Subcutaneous abdominal adipose tissue (tissue), 5 donors: Measurements from ENCODE around the gene SLC29A4.
"Not testable (repeated sequence)": the region's sequence is repeated elsewhere in the genome, so short reads cannot be mapped to it uniquely, and the experiment has no call there.

Experiments
- H3K27ac ChIP-seq: one replicate; pipeline ENCODE4 v1.7.0; 2013; ENCODE audit warnings: low read depth, mild to moderate bottlenecking, inconsistent platforms, low read length, moderate library complexity
- H3K27me3 ChIP-seq, 5 donors: one replicate each; pipeline ENCODE4 v1.7.0; 2013; ENCODE audit warnings: low read length in 5 of 5, inconsistent platforms in 1 of 5; ENCODE audit not compliant: control insufficient read depth in 5 of 5, insufficient read depth in 4 of 5
- H3K36me3 ChIP-seq, 5 donors: one replicate each; pipeline ENCODE4 v1.7.0; 2013; ENCODE audit warnings: low read length in 5 of 5; ENCODE audit not compliant: control insufficient read depth in 5 of 5, insufficient read depth in 5 of 5
- H3K4me1 ChIP-seq, 5 donors: one replicate each; pipeline ENCODE4 v1.7.0; 2013; ENCODE audit warnings: low read length in 5 of 5, mild to moderate bottlenecking in 3 of 5, moderate library complexity in 1 of 5; ENCODE audit not compliant: control insufficient read depth in 5 of 5, insufficient read depth in 5 of 5
- H3K4me3 ChIP-seq, 5 donors: one replicate each; pipeline ENCODE4 v1.7.0; 2013; ENCODE audit warnings: low read length in 5 of 5, low read depth in 1 of 5
- H3K9ac ChIP-seq, 5 donors: one replicate each; pipeline ENCODE4 v1.7.0; 2013; ENCODE audit warnings: low read length in 5 of 5, mild to moderate bottlenecking in 4 of 5, moderate library complexity in 3 of 5
- H3K9me3 ChIP-seq, 5 donors: one replicate each; pipeline ENCODE4 v1.7.0; 2013; ENCODE audit warnings: low read length in 5 of 5; ENCODE audit not compliant: control insufficient read depth in 5 of 5
- donor health status: healthy.
- donor health status: healthy.
- donor health status: healthy.
- donor health status: healthy.
- donor health status: healthy.

Gene SLC29A4

GRCh38 chr7:5255832-5256231 is 26.9 kb upstream of the SLC29A4 start:
- no peak overlapping the region for H3K27ac ChIP-seq
- H3K9ac ChIP-seq: no peak overlapping the region
- H3K4me1 ChIP-seq: no peaks in the 10 kb centered on the region
- no peaks in the 10 kb centered on the region for H3K27me3 ChIP-seq
- no peaks in the 10 kb centered on the region for H3K36me3 ChIP-seq
- H3K9me3 ChIP-seq: no peaks in the 10 kb centered on the region
- H3K4me3 ChIP-seq: no peak overlapping the region

- not testable (repeated sequence) for H3K9ac ChIP-seq, H3K27me3 ChIP-seq, H3K4me3 ChIP-seq
These were observed 22.1 kb upstream of the SLC29A4 start for GRCh38 chr7:5260530-5261068.

GRCh38 chr7:5263066-5263465 is 19.7 kb upstream of the SLC29A4 start:
- H3K36me3 ChIP-seq, H3K9ac ChIP-seq, H3K4me1 ChIP-seq, H3K9me3 ChIP-seq, H3K27ac ChIP-seq, H3K4me3 ChIP-seq, H3K27me3 ChIP-seq: not testable (repeated sequence)

More at GRCh38 chr7:5260530-5261068, 22.1 kb upstream of the SLC29A4 start:
- not testable (repeated sequence) for H3K4me1 ChIP-seq, H3K36me3 ChIP-seq, H3K27ac ChIP-seq, H3K9me3 ChIP-seq

GRCh38 chr7:5265320-5266190 is 17.2 kb upstream of the SLC29A4 start:
- peaks cover 0 to 7% (median 0%) of the 10 kb centered on the region in 5 donors for H3K27me3 ChIP-seq
- no peak overlapping the region for H3K9ac ChIP-seq
- H3K36me3 ChIP-seq: no peaks in the 10 kb centered on the region
- no peaks in the 10 kb centered on the region for H3K9me3 ChIP-seq
- no peak overlapping the region for H3K4me3 ChIP-seq
- H3K4me1 ChIP-seq: no peaks in the 10 kb centered on the region
- H3K27ac ChIP-seq: no peak overlapping the region

- Histone ChIP-seq H3K9ac (no peak overlapping the region), H3K4me3 (no peak overlapping the region)
These were observed 16.3 kb upstream of the SLC29A4 start for GRCh38 chr7:5266191-5267028.

GRCh38 chr7:5267829-5268228 is 14.9 kb upstream of the SLC29A4 start:
- H3K9me3 ChIP-seq, H3K27me3 ChIP-seq, H3K9ac ChIP-seq, H3K36me3 ChIP-seq, H3K4me3 ChIP-seq, H3K4me1 ChIP-seq, H3K27ac ChIP-seq: not testable (repeated sequence)

More at GRCh38 chr7:5266191-5267028, 16.3 kb upstream of the SLC29A4 start:
- Histone ChIP-seq H3K9me3 (no peaks in the 10 kb centered on the region), H3K27ac (no peak overlapping the region), H3K27me3 (peaks cover 0 to 7% (median 0%) of the 10 kb centered on the region in 5 donors), H3K4me1 (no peaks in the 10 kb centered on the region), H3K36me3 (no peaks in the 10 kb centered on the region)

- not testable (repeated sequence) for H3K27ac ChIP-seq, H3K9me3 ChIP-seq, H3K9ac ChIP-seq, H3K27me3 ChIP-seq, H3K36me3 ChIP-seq, H3K4me3 ChIP-seq
- H3K4me1 ChIP-seq: peaks cover 0 to 20% (median 7%) of the 10 kb centered on the region in 5 donors
These were observed 12.6 kb upstream of the SLC29A4 start for GRCh38 chr7:5269992-5270657.

GRCh38 chr7:5270788-5271187 is 12.0 kb upstream of the SLC29A4 start:
- H3K4me1 ChIP-seq: peaks cover 0 to 26% (median 7%) of the 10 kb centered on the region in 5 donors
- H3K4me3 ChIP-seq: no peak overlapping the region
- H3K27ac ChIP-seq: no peak overlapping the region
- no peaks in the 10 kb centered on the region for H3K36me3 ChIP-seq
- peaks cover 0 to 1% (median 0%) of the 10 kb centered on the region in 5 donors for H3K27me3 ChIP-seq
- H3K9me3 ChIP-seq: no peaks in the 10 kb centered on the region
- H3K9ac ChIP-seq: no peak overlapping the region

- H3K36me3 ChIP-seq, H3K4me3 ChIP-seq, H3K27ac ChIP-seq, H3K9ac ChIP-seq, H3K9me3 ChIP-seq, H3K27me3 ChIP-seq: not testable (repeated sequence)
- peaks cover 0 to 26% (median 7%) of the 10 kb centered on the region in 5 donors for H3K4me1 ChIP-seq
These were observed 8.8 kb upstream of the SLC29A4 start for GRCh38 chr7:5273831-5274405.
